Skeletal muscle satellite cell (primary cell): ENCODE data around the gene MYO15B.

Experiments used
- H3K27me3 ChIP-seq: 2 replicates; pipeline ENCODE4 v1.7.0; 2013; ENCODE audit warnings: low read length; ENCODE audit not compliant: control insufficient read depth, insufficient read depth
- H3K36me3 ChIP-seq: 2 replicates; pipeline ENCODE4 v1.7.0; 2013; ENCODE audit warnings: mild to moderate bottlenecking, control low read depth, low read length; ENCODE audit not compliant: insufficient read depth
- H3K4me1 ChIP-seq: 2 replicates; pipeline ENCODE4 v1.7.0; 2013; ENCODE audit warnings: low read length; ENCODE audit not compliant: control insufficient read depth, insufficient read depth
- H3K4me2 ChIP-seq: 2 replicates; pipeline ENCODE4 v1.7.0; 2013; ENCODE audit warnings: mild to moderate bottlenecking, low read length
- H3K4me3 ChIP-seq: 2 replicates; pipeline ENCODE4 v1.7.0; 2013; ENCODE audit warnings: low read length
- H3K9ac ChIP-seq: 2 replicates; pipeline ENCODE4 v1.7.0; 2013; ENCODE audit warnings: mild to moderate bottlenecking, low read depth, low read length, moderate library complexity
- H3K9me3 ChIP-seq: replicated peaks from 2 replicates; pipeline ENCODE4 v1.7.0; 2013; ENCODE audit warnings: mild to moderate bottlenecking, control low read depth, low read length

MYO15B gene

DNA sequence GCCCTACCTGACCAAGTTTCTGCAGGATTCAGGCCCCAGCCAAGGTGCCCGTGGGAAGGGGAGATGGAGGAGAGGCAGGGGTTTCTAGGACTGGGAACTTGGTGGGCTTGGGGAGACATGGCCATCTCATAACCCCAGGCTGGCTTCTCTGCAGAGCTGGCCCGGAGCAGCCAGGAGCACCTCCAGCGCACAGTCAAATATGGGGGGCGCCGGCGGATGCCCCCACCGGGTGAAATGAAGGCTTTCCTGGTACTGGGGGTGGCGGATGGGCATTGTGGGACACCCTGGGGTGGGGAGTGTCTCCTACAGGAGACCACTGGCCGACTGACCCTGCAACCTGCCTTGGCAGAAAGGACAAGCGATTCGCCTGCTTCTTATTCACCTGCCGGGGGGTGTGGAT is 36.4 kb downstream of the MYO15B start:
- no peaks in the 10 kb centered on the region for H3K4me1 ChIP-seq
- H3K9me3 ChIP-seq, result no peaks in the 10 kb centered on the region
- H3K36me3 ChIP-seq, result no peaks in the 10 kb centered on the region

DNA sequence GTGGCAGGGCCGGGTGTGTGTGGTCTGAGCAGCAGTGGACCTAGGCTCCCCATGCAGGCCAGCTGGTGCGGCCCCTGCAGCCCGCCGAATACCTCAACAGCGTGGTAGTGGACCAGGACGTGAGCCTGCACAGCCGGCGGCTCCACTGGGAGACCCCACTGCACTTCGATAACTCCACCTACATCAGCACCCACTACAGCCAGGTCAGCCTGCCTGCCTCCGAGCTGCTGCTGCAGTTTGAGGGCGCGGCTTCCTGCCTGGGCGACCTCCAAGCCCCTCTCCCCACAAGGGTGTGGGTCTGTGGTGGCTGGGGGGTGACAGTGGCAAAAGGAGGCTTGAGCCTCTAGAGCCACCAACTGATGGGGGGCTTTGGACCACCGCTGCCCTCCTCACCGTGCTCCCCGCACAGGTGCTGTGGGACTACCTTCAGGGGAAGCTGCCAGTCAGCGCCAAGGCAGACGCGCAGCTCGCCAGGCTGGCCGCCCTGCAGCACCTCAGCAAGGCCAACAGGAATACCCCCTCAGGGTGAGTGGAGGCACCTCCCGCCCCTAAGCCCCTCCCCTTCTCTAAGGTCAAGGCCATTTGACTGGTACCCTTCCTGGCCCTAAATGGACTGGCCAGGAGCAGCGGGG is 37.2 kb downstream of the MYO15B start:
- Histone ChIP-seq H3K4me2 (no peak overlapping the region), H3K36me3 (no peaks in the 10 kb centered on the region), H3K4me1 (no peaks in the 10 kb centered on the region)

More for the DNA sequence above, 36.4 kb downstream of the MYO15B start:
- Histone ChIP-seq H3K4me2 (no peak overlapping the region), H3K9ac (no peak overlapping the region), H3K27me3 (no peaks in the 10 kb centered on the region), H3K4me3 (no peak overlapping the region)

DNA sequence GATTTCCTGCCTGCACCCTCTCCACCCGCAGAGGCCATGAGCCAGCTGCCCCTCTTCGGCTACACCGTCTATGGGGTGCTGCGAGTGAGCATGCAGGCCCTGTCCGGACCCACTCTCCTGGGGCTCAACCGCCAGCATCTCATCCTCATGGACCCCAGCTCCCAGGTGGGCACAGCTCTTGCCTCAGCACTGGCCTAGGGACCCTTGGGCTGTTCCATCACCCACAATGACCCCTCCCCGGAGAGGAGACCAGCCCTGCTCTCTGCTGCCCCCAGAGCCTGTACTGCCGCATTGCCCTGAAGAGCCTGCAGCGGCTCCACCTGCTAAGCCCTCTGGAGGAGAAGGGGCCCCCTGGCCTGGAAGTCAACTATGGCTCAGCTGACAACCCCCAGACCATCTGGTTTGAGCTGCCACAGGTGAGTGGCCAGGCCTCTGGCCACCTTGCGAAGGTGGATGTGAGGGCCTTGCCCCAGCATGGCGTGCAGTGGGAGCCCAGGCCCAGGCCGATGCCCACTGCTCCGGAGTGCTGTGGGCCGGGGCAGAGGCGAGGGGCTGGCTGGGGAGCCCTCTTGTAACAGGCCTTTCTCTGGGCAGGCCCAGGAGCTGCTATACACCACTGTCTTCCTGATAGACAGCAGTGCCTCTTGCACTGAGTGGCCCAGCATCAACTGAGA is 38.4 kb downstream of the MYO15B start:
- H3K4me3 ChIP-seq, result no peak overlapping the region
- no peaks in the 10 kb centered on the region for H3K27me3 ChIP-seq
- no peaks in the 10 kb centered on the region for H3K36me3 ChIP-seq
- no peaks in the 10 kb centered on the region for H3K4me1 ChIP-seq
- H3K4me2 ChIP-seq, result no peak overlapping the region
- H3K9ac ChIP-seq, result no peak overlapping the region
- no peaks in the 10 kb centered on the region for H3K9me3 ChIP-seq

More for the DNA sequence above, 37.2 kb downstream of the MYO15B start:
- Histone ChIP-seq H3K4me3 (no peak overlapping the region), H3K9me3 (no peaks in the 10 kb centered on the region), H3K27me3 (no peaks in the 10 kb centered on the region), H3K9ac (no peak overlapping the region)

DNA sequence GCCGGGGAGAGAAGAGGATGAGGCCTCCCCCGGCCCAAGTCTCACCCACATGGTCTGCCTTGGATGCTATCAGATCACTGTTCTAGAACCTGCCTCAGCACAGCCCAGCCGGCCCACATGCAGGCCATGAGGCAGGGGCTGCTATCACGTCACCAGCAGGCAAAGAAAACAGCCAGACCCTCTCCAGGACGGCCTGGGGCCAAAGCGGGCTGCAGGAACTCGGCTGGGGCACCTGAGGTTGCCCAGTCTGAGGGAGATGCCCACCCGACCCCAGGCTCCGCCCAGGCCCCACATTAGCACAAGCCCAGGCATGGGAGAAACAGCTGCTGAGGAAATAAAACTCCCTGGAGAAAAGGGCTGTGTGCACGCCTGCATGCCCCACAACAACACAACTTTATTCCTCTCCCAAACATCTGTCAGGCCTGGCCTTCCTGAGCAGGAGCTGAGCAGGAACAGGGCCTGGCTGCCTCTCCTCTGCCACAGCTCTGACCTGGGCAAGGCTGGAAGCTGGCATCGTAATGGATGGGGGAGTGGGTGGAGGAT is 39.0 kb downstream of the MYO15B start:
- Histone ChIP-seq H3K9ac (no peak overlapping the region), H3K27me3 (no peaks in the 10 kb centered on the region), H3K9me3 (no peaks in the 10 kb centered on the region), H3K4me2 (no peak overlapping the region), H3K4me1 (no peaks in the 10 kb centered on the region), H3K36me3 (no peaks in the 10 kb centered on the region), H3K4me3 (no peak overlapping the region)

DNA sequence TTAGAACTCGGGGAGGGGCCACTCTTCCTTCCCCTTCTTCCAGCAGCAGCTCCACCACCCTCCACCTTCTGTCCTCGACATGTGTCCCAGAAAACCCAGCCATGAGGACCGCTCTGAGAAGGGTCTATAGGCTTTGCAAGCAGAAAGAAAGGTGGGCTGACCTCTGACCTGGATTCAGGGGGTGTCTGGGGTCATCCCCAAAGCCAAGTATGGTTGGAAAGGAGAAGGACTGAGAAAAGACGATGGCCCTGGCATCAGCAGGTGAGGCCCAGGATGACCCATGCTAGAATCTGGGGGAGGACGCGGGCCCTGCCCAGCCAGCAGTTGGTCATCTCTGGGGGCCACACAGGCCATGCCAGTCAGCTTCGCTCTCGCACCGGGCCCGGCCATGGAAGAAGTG is 39.5 kb downstream of the MYO15B start:
- no peaks in the 10 kb centered on the region for H3K9me3 ChIP-seq
- no peaks in the 10 kb centered on the region for H3K4me1 ChIP-seq
- H3K9ac ChIP-seq, result no peak overlapping the region
- no peak overlapping the region for H3K4me2 ChIP-seq
- H3K4me3 ChIP-seq, result no peak overlapping the region
- H3K36me3 ChIP-seq, result no peaks in the 10 kb centered on the region
- no peaks in the 10 kb centered on the region for H3K27me3 ChIP-seq

DNA sequence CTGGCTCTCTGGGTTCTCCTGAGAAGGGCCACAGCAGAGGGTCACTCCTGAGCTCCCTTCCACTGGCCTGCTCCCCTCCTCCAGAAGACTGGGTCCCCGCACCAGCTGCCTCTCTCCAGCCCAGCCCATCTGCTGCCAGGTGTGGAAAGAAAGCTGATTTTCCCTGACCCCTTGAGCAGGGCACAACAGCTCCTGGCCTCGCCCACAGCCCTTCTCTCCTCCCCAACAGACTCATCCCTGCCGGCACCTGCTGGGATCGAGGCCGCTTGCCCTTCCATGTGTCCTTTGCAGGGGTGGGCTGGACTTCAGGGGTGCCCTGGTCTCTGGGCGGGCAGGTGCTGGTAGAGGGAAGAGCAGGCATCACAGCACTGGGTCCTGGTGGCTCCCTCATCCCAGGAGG is 40.8 kb downstream of the MYO15B start:
- Histone ChIP-seq H3K27me3 (no peaks in the 10 kb centered on the region), H3K9me3 (no peaks in the 10 kb centered on the region), H3K4me3 (no peak overlapping the region), H3K36me3 (no peaks in the 10 kb centered on the region), H3K9ac (no peak overlapping the region), H3K4me1 (peaks cover 5% of the 10 kb centered on the region), H3K4me2 (no peak overlapping the region)

DNA sequence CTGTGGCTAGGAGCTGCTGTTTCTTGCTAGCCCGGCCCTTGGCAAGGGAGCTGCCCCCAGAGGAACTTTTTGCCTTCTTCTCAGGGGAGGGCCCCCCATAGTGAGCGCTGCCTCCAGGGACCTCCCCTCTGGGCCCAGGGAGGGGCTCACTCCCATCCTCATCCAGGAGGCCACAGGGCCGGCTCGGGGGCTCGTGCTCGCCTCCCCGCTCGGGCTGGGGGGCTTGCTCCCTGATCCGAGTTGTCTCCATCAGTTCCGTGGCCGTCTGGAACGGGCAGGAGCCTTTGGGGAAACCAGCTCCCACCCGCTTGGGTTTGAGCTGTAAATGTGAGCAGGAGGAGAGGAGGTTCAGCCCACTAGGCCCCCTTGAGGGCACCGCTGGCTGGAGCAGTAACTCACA is 41.6 kb downstream of the MYO15B start:
- Histone ChIP-seq H3K9ac (no peak overlapping the region), H3K4me2 (no peak overlapping the region), H3K27me3 (no peaks in the 10 kb centered on the region), H3K4me1 (peaks cover 12% of the 10 kb centered on the region), H3K4me3 (no peak overlapping the region), H3K9me3 (no peaks in the 10 kb centered on the region), H3K36me3 (no peaks in the 10 kb centered on the region)

DNA sequence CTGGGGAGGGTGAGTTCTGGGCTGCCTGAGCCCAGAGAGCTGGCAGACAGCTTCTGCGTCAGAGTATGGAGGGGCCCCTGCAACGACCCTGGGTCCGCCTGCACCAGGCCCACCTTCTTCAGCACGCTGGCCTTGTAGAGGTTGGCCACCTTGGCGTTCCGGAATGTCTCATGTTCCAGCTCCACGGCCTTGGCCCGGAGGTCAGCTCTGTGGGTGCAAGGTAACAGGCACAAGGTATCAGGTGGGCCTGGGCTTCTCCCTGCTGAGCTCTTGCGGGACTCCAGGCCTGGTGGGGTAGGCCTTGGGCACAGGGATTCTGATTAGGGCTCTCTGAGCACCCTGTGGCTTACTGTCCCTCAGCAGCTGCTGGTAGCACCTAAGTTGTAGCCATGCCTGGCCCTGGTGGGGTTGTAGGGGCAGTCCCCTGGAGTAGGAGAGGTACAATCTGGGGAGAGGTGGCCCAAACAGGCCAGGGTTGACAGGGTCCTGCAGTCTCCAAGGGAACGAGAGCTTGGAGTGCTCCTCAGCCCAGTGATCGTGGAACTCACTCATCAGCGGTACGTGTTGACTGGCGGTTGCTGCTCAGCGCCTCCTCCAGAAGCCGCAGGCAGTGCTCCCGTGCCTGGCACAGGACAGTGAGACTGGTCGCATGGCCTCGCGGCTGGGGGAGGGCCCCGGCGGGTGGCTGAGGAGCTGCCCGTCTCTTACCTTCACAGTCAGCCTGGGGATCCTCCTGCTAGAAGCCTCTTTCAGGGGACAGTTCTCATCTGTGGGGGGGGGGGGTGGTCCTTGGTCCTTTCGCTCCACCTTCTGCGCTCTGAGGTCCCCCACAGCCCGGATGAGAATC is 42.7 kb downstream of the MYO15B start:
- no peaks in the 10 kb centered on the region for H3K27me3 ChIP-seq
- H3K4me3 ChIP-seq, result no peak overlapping the region
- no peak overlapping the region for H3K4me2 ChIP-seq
- H3K4me1 ChIP-seq, result peaks cover 16% of the 10 kb centered on the region
- H3K9me3 ChIP-seq, result no peaks in the 10 kb centered on the region
- H3K36me3 ChIP-seq, result no peaks in the 10 kb centered on the region
- no peak overlapping the region for H3K9ac ChIP-seq

DNA sequence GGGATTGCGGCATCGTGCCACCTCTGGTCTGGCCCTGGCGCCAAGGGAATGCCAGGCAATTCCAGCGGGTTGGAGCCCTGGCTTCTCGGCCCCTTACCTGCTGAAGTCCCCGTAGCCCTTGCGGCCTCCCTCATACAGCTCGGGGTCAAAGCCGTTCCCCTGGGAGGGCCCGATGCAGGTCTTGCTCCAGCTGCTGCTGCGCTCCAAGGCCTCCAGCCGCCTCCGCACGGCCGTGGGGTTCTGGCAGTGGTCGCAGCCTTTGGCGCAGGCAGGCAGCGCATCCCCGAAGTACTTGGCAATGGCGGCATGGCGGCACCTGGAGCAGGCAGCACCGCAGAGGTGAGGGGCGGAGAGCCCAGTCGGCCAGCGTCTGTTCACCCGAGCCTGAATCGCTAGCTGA is 43.8 kb downstream of the MYO15B start:
- H3K9ac ChIP-seq, result no peak overlapping the region
- no peak overlapping the region for H3K4me3 ChIP-seq
- no peak overlapping the region for H3K4me2 ChIP-seq
- no peaks in the 10 kb centered on the region for H3K27me3 ChIP-seq
- H3K9me3 ChIP-seq, result no peaks in the 10 kb centered on the region
- peaks cover 16% of the 10 kb centered on the region for H3K4me1 ChIP-seq
- no peaks in the 10 kb centered on the region for H3K36me3 ChIP-seq

DNA sequence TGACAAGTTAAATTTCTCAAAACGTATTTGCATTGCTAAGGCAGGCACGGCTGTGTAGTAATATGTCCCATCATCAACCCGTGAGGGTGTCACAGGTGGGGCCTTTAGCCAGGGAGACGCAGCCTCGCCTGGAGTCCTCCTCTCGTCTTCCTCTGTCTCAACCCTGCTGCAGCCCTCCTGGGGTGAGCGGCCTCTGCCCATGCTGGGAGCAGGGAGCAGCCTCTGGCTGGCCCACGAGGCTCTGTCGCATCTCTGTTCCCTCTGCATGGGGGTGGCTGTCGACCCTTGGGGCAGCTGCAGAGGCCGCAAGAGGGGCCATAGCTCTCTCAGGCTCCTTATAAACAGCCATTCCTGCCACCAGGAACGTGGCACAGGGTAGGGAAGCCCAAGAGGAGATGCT is 44.8 kb downstream of the MYO15B start:
- no peaks in the 10 kb centered on the region for H3K27me3 ChIP-seq
- H3K36me3 ChIP-seq, result no peaks in the 10 kb centered on the region
- H3K4me3 ChIP-seq, result no peak overlapping the region
- no peaks in the 10 kb centered on the region for H3K9me3 ChIP-seq
- H3K4me2 ChIP-seq, result no peak overlapping the region
- H3K9ac ChIP-seq, result peak overlapping the region; percentile 31
- H3K4me1 ChIP-seq, result peaks cover 16% of the 10 kb centered on the region

DNA sequence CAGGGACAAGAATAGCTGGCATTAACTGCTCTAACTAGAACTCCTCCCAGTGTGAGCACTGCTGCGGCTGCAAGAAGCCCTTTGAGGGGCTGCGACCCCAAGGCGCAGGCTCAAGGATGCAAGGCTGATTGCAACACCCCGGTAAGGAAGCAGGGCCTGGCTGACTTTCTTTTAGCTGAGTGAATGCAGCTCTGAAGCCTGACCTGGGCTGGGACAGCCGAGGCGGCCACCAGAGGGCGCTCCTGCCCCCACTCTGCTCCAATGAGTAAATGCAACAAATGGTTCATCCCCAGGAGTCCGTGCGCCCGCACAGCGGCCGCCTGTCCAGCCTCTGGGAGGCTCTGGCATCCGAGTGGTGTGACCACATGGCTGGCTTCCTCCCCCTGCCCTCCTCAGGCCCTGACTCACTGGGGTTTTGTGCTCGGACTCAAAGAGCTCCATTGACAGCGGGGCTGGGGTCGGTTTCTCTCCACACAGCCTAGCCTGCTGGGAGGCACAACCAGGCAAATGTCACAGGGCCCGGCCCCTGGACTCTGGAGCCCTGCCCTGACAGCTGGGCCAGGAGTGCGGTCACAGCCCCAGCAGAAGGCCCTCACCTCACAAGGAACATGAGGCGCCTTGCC is 45.4 kb downstream of the MYO15B start, which contains the start of gene SMIM5:
Gene SMIM5, plus strand, starts transcription at position 572 of the 623 bp plus-strand sequence. CDS start 6,768 bp downstream, outside the sequence.
- no peaks in the 10 kb centered on the region for H3K9me3 ChIP-seq
- H3K36me3 ChIP-seq, result no peaks in the 10 kb centered on the region
- H3K9ac ChIP-seq, result peak within 1 kb of the TSS; percentile 61
- peak within 1 kb of the TSS; percentile 30 for H3K4me3 ChIP-seq
- peak within 1 kb of the TSS; percentile 60 for H3K4me2 ChIP-seq
- H3K27me3 ChIP-seq, result no peaks in the 10 kb centered on the region
- H3K4me1 ChIP-seq, result peaks cover 16% of the 10 kb centered on the region
